Measurements from ENCODE around the gene CHCHD5. TPM values are rescaled to one million over a fixed set of nuclear protein-coding genes. Genes with fewer than 3 reads are reported as not detected.
"Not testable (repeated sequence)": the region's sequence is repeated elsewhere in the genome, so short reads cannot be mapped to it uniquely, and the experiment has no call there.

Gene CHCHD5
- total RNA-seq, 2 donors from 2014 or later: 26.3 to 35.4 TPM

GRCh38 chr2:112614201-112614840, 29.9 kb downstream of the CHCHD5 start:
- 53% methylated on average over 13 of the region's 13 CpGs for WGBS
- DNase-seq (ENCODE audit: low spot score): no peak
- TF ChIP-seq CTCF (IDR thresholded peaks at IDR 0.05): no peak
- TF ChIP-seq POLR2AphosphoS5 (IDR thresholded peaks at IDR 0.05): no peak
- TF ChIP-seq POLR2A (IDR thresholded peaks at IDR 0.05): no peak
- intact Hi-C loops (cut with DNase I): no loop called here
- no peaks in the 10 kb centered on the region for H3K36me3 ChIP-seq
- no peaks in the 10 kb centered on the region for H3K27me3 ChIP-seq (replicated peaks; ENCODE audit: insufficient read depth)
- H3K4me3 ChIP-seq: no peak overlapping the region
- no peaks in the 10 kb centered on the region for H3K4me1 ChIP-seq (replicated peaks)
- no peaks in the 10 kb centered on the region for H3K9me3 ChIP-seq
- H3K27ac ChIP-seq: no peak overlapping the region

GRCh38 chr2:112615051-112615450, 30.6 kb downstream of the CHCHD5 start:
- DNase-seq (ENCODE audit: low spot score): no peak
- Histone ChIP-seq H3K4me3 (no peak overlapping the region), H3K9me3 (no peaks in the 10 kb centered on the region), H3K27ac (no peak overlapping the region), H3K36me3 (no peaks in the 10 kb centered on the region), H3K4me1 (replicated peaks) (no peaks in the 10 kb centered on the region), H3K27me3 (replicated peaks; ENCODE audit: insufficient read depth) (no peaks in the 10 kb centered on the region)
- intact Hi-C loops (cut with DNase I): no loop called here
- 97% methylated on average over 8 of the region's 8 CpGs for WGBS
- TF ChIP-seq CTCF (IDR thresholded peaks at IDR 0.05): no peak
- TF ChIP-seq POLR2AphosphoS5 (IDR thresholded peaks at IDR 0.05): no peak

GRCh38 chr2:112615798-112616197, 31.4 kb downstream of the CHCHD5 start:
- H3K9me3 ChIP-seq; H3K27ac ChIP-seq; intact Hi-C loops (cut with DNase I); H3K27me3 ChIP-seq (replicated peaks; ENCODE audit: insufficient read depth); DNase-seq (ENCODE audit: low spot score); H3K36me3 ChIP-seq; H3K4me1 ChIP-seq (replicated peaks); H3K4me3 ChIP-seq: not testable (repeated sequence)
- 100% methylated on average over 2 of the region's 2 CpGs for WGBS

GRCh38 chr2:112618383-112618782, 34.0 kb downstream of the CHCHD5 start:
- 80% methylated on average over 6 of the region's 6 CpGs for WGBS
- TF ChIP-seq POLR2A (IDR thresholded peaks at IDR 0.05): no peak
- no peak for TF ChIP-seq CTCF (IDR thresholded peaks at IDR 0.05)
- no peak for TF ChIP-seq POLR2AphosphoS5 (IDR thresholded peaks at IDR 0.05)
- DNase-seq (ENCODE audit: low spot score): no peak
- Histone ChIP-seq H3K4me1 (replicated peaks) (no peaks in the 10 kb centered on the region), H3K4me3 (no peak overlapping the region), H3K36me3 (no peaks in the 10 kb centered on the region), H3K27me3 (replicated peaks; ENCODE audit: insufficient read depth) (no peaks in the 10 kb centered on the region), H3K9me3 (no peaks in the 10 kb centered on the region), H3K27ac (no peak overlapping the region)
- intact Hi-C loops (cut with DNase I): no loop called here

- no peak overlapping the region for H3K27ac ChIP-seq
- no peak for TF ChIP-seq POLR2A (IDR thresholded peaks at IDR 0.05)
- TF ChIP-seq POLR2AphosphoS5 (IDR thresholded peaks at IDR 0.05): no peak
- no peak for TF ChIP-seq CTCF (IDR thresholded peaks at IDR 0.05)
- 87% methylated on average over 22 of the region's 22 CpGs for WGBS
- H3K9me3 ChIP-seq: no peaks in the 10 kb centered on the region
- DNase-seq (ENCODE audit: low spot score): no peak
- H3K36me3 ChIP-seq: no peaks in the 10 kb centered on the region
- H3K4me1 ChIP-seq (replicated peaks): no peaks in the 10 kb centered on the region
- intact Hi-C loops (cut with DNase I): loop anchor here (10.0 kb wide), 1 partner anchor 333 kb away; no protein-coding TSS in a partner anchor
- H3K4me3 ChIP-seq: no peak overlapping the region
- no peaks in the 10 kb centered on the region for H3K27me3 ChIP-seq (replicated peaks; ENCODE audit: insufficient read depth)
Observed at GRCh38 chr2:112621790-112622527, 37.5 kb downstream of the CHCHD5 start.
